Activated CD4-positive, alpha-beta T cell treated with anti-CD3 and anti-CD28 coated beads for 48 hours (primary cell): Measurements from ENCODE around the gene PEF1.

Experiments used
- DNase-seq: peaks from one replicate; pipeline ENCODE4 v3.0.0-alpha.2; 2020

The PEF1 gene

GRCh38 chr1:31626223-31627207 is 18.2 kb downstream of the PEF1 start:
- no peak for DNase-seq

GRCh38 chr1:31625561-31626222 is 19.0 kb downstream of the PEF1 start:
- DNase-seq: no peak

- DNase-seq: no peak
Observed at GRCh38 chr1:31624731-31625514, 19.8 kb downstream of the PEF1 start.

- DNase-seq: no peak
Observed at GRCh38 chr1:31624309-31624708, 20.4 kb downstream of the PEF1 start.

- no peak for DNase-seq
Observed at GRCh38 chr1:31623365-31623764, 21.3 kb downstream of the PEF1 start.

- no peak for DNase-seq
Observed at GRCh38 chr1:31621847-31622730, 22.6 kb downstream of the PEF1 start.

- DNase-seq: no peak
Observed at GRCh38 chr1:31621498-31621820, 23.2 kb downstream of the PEF1 start.

GRCh38 chr1:31620631-31621497 is 23.8 kb downstream of the PEF1 start:
- DNase-seq: no peak

- DNase-seq: no peak
Observed at GRCh38 chr1:31618916-31619846, 25.5 kb downstream of the PEF1 start.

- DNase-seq: peak; percentile 64
Observed at GRCh38 chr1:31617916-31618746, 26.5 kb downstream of the PEF1 start.

GRCh38 chr1:31617218-31617915 is 27.3 kb downstream of the PEF1 start, which contains the start of gene HCRTR1:
TSS of gene HCRTR1 (plus strand) at chr1:31617689. CDS start at chr1:31619193, 1,504 bp downstream.
- no peak for DNase-seq

GRCh38 chr1:31615939-31616338 is 28.7 kb downstream of the PEF1 start:
- no peak for DNase-seq

- no peak for DNase-seq
Observed at GRCh38 chr1:31615414-31615813, 29.3 kb downstream of the PEF1 start.

GRCh38 chr1:31614414-31615005 is 30.2 kb downstream of the PEF1 start:
- DNase-seq: no peak

- DNase-seq: no peak
Observed at GRCh38 chr1:31609514-31610118, 35.1 kb downstream of the PEF1 start.

GRCh38 chr1:31607360-31607759 is 37.3 kb downstream of the PEF1 start:
- no peak for DNase-seq

GRCh38 chr1:31605908-31606427 is 38.7 kb downstream of the PEF1 start:
- DNase-seq: peak; percentile 59
